Bladder microvascular endothelial cell (primary cell): ENCODE results near the gene PRDM16. TPM values are rescaled to one million over a fixed set of nuclear protein-coding genes. Genes with fewer than 3 reads are reported as not detected.

ENCODE experiments used
- total RNA-seq: library from RNA; depleted of rRNA; stranded (reverse); fragments of >200 nt; gene quantifications from 2 replicates; pipeline ENCODE4 v1.2.3, GENCODE V29; 2014

Gene PRDM16
- total RNA-seq: under 0.01 and 0.19 TPM in 2 replicates

DNA sequence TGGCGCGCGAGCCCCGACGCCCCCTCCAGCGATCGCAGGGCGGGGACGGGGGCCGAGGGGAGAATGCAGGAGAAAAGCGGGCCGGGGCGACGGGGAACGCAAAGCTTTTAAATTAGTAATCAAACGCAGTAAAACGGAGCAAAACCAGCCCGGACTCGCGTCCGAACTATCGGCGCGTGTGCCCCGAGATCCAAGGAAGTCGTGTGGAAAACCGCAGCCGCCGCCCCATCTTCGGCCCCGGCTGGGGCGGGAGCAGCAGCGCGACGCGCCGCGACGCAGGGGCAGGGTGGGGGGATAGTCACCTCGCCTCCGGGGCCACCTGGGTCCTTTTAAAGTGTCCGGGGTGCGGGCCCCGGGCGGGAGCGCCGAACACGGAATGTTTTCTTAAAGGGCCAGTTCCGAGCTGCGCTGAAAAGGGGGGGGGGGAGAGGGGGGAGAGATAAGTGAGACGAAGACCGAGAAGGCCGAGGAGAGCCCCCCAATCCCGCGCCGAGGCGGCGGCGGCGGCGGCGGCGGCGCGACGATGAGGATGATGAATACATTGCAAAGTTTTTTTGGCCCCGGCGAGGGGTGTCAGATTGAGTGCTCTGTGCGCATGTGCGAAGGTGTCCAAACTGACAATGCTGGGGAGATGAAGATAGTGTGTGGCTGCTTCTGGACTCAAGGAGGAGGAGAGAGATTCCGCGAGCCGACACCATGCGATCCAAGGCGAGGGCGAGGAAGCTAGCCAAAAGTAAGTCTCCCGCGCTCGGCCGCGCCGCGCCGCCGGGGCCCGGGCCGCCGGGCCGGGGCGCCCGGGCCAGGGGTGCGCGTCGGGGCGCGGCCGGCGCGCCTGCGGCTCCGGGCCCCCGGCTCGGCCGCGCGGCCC lies at the start of gene PRDM16:
PRDM16 (plus strand) TSS at position 640 of the 868 bp plus-strand sequence; CDS start at position 697, 57 bp downstream.

DNA sequence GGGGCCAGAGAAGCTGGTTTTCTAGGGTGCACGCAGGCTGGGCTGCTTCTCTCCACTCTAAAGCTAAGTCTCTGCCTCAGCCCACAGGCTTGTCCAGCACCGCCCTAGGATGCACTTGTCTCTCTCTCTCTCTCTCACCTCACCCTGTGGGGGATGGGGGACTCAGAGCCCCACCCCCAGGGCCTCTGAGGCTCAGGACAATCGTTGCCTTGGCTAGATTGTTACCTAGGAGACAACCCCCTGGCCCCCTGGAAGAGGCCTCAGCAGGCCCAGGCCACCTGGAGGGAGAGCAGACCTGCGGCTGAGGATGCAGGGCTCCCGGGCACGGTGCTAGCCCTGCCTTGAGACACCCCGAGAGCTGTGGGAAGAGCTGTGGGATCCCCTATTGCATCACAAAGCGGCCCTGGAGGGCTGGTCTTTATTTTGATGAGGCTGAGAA lies 47.8 kb upstream of the PRDM16 start, which contains the start of gene ACTRT2:
ACTRT2 (plus strand) TSS at position 235 of the 439 bp plus-strand sequence. CDS start 220 bp downstream, outside the sequence.

DNA sequence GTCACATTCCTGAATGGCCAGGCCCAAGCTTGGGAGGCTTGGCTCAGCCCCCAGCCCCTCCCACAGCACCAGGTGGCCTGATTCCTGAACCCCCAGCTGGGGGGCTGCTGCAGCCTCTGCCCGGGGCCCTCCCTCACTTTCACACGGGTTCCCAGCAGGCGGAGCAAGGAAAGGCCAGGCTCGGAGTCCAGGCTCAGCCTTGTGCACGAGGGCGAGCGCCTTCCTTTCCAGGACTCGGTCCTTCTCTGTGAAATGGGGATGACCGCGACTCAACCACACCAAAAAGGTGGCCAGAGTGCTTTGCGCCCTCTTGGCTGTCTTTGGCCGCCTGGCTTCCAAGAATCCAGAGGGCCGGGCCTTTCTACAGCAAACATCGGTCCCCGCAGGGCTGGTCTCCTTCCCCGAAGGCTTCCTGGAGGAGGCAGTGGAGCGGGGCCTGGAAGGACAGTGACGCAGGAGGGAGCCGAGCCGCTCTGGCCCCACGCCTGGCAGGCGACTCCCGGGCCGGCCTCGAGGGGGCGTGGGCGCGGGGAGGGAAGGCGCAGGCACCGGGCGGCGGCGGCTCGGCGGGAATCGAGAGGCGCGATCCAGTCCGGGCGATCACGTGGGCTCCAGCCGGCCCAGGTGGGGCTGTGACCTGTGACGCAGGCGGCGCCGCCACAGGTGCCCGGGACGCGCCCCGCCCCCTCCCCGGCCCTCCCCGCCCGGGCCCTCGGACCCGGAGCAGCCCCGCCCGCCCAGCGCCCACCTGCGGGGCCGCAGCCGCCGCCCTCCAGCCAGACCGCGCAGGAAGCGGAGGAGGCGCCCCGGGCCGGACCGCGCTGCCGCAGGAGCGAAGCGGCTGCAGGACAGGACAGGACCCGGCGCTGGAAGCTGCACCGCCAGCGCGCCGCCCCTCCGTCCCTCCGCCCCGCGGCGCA lies 385.1 kb downstream of the PRDM16 start, which contains the start of gene ARHGEF16:
ARHGEF16 (plus strand) TSS at position 775 of the 920 bp plus-strand sequence. CDS start 8,420 bp downstream, outside the sequence.

Other genes with a start within 250 kb of the PRDM16 start
- gene ACTRT2, start 47.7 kb upstream of the PRDM16 start, total RNA-seq: not detected in 2 replicates